GM21390 (cell line): ENCODE results near the gene ZBTB39.
"Not testable (repeated sequence)": the region's sequence is repeated elsewhere in the genome, so short reads cannot be mapped to it uniquely, and the experiment has no call there.

Source experiments
- ATAC-seq: cut with Tn5 transposase; IDR thresholded peaks from one replicate; pipeline ENCODE4 v1.9.1; 2021; ENCODE audit not compliant: unreplicated experiment

The ZBTB39 gene

GRCh38 chr12:57001448-57001906, 4.9 kb downstream of the ZBTB39 start:
- no peak for ATAC-seq

DNA sequence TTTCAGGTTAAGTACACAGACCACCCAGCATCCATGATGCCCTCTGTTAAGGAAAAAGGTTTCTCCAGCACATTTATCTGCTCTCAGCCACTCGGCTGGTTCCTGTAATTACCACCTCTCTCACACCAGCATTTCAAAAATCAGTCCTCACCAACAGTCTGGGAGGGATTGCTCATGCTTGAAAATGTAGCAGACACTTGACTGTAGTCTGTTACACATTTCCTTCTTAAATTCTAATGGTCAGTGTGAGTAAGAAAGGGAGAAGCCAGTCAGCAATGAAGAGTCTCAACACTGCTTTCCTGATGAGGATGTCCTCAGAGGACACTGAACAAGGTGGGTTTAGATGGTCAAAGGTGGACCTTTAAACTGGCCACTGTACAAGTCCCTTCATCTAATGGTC, 6.0 kb downstream of the ZBTB39 start:
- no peak for ATAC-seq

DNA sequence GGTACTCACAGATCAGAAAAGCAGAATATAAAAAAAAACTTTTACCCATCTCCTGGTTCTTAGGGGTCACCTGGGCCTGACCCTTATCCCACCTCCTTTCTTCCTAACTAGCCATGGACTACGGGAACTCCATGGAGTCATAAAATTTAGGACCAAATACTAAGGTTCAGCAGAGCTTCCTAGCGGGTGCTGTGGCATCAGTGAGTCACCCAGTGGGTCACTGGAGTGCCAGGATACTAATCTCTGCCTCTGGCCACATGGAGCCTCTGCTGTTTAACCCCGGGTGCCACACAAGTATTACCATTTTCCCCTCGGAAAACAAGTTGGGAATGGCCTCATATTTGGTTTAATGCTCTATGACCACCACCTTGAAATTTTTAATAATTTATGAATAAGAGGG, 6.9 kb downstream of the ZBTB39 start:
- no peak for ATAC-seq

GRCh38 chr12:56998981-56999380, 7.4 kb downstream of the ZBTB39 start:
- ATAC-seq: peak; percentile 75

DNA sequence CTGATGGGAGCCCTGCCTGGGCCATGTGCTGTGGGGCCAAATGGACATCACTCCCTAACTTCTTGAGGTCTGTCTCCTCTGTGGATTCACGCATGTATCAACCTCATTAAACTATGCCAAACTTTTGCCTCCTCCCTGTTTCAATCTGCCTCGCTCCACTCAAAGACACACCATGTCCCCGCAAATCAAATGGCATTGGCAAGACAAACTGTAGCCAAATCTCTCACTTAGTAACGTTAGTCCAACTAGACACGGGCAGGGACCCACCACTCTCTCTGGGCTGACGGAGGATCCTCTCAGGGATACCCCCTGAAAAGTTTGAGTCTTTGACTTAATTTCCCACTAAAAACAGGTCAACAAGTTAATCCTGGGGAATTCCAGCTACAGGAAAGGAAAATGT, 8.0 kb downstream of the ZBTB39 start:
- no peak for ATAC-seq

GRCh38 chr12:56996793-56997545, 9.4 kb downstream of the ZBTB39 start:
- ATAC-seq: no peak

GRCh38 chr12:56995930-56996496, 10.3 kb downstream of the ZBTB39 start:
- no peak for ATAC-seq

DNA sequence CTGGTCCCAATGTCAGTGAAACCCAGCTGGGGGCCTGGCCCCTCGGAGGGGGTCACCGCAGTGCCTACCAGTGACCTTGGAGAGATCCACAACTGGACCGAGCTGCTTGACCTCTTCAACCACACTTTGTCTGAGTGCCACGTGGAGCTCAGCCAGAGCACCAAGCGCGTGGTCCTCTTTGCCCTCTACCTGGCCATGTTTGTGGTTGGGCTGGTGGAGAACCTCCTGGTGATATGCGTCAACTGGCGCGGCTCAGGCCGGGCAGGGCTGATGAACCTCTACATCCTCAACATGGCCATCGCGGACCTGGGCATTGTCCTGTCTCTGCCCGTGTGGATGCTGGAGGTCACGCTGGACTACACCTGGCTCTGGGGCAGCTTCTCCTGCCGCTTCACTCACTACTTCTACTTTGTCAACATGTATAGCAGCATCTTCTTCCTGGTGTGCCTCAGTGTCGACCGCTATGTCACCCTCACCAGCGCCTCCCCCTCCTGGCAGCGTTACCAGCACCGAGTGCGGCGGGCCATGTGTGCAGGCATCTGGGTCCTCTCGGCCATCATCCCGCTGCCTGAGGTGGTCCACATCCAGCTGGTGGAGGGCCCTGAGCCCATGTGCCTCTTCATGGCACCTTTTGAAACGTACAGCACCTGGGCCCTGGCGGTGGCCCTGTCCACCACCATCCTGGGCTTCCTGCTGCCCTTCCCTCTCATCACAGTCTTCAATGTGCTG, 11.0 kb downstream of the ZBTB39 start:
- ATAC-seq: no peak

DNA sequence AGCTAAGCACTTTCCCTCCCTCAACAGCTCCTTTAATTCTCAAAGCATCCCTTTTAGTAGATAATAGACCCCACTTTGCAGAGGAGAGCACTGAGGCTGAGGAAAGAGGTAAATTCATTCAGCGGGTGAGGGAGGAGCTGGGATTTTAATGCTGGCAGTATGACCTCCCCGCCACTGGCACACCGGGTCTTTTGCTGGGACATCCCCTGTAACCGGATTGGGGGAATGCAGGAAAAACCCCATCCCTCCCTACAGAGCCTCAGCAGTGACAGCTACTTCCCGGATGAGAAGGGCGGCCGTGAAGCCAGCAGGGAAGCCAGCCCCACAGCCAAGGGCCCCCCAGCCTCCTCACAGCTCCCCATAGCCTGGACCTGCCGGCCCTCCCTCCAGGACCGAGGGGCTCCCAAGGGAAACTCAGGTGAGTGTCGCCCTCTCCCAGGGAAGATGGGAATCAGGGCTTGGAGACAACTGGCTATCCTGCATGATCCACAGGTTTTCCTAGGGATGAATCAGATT, 12.1 kb downstream of the ZBTB39 start:
- no peak for ATAC-seq

DNA sequence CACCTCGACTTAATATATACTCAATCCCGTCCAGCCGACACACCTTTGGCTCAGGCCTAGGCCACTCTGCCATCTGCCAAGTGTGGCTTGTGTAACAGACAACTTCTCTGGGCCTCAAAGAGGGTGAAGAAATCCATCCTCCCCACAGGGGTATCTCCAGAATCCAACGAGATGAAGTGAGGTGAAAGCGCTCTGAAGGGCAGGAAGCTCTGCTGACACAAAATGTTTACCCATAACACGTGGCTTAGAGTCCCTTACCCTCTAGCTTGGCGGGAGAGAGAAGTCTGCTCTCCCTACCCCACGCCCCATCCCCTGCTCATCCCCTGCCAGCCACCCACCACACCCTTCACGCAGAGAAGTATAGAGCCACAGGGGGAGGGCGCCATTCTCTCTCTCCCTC, 13.0 kb downstream of the ZBTB39 start:
- ATAC-seq: no peak

DNA sequence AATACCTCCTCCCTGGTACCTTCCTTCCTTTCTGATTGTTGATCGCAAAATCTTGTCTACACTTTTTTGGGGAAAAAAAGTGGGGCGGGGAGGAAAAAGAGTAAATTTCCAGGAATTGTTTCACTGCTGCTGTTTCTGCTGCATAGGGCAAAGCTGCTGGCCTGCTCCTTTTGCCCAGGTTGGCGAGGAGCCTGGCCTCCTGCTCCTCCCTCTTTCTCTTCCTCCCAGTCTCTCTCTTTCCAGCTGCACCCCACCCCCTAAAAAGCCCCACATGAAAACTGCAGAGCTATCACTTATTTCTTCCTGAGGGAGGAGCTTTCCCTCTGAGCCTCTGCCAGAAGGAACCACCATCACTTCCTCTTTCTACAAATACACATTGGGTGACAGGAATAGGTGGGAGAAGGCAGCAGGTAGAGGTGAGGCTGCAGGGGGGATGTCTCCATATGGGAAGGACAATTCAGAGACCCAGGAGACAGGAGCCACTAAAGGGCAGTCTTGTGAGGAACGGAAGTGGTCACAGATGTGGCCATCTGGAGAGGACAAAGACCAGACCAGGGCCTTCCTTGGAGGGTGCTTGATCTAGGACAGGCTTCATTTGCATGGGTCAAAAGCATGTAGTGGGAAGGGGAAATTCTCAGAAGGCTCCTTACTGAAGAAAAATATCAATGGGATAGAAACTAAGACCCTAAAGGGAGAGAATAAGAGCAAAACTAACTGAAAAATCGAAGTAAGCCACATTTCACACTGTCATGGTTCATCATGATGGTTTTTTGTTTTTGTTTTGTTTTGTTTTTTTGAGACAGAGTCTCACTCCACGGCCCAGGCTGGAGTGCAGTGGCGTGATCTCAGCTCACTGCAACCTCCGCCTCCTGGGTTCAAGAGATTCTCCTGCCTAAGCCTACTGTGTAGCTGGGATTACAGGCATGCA, 14.8 kb downstream of the ZBTB39 start:
- ATAC-seq: no peak

GRCh38 chr12:56990648-56991318, 15.6 kb downstream of the ZBTB39 start:
- no peak for ATAC-seq

DNA sequence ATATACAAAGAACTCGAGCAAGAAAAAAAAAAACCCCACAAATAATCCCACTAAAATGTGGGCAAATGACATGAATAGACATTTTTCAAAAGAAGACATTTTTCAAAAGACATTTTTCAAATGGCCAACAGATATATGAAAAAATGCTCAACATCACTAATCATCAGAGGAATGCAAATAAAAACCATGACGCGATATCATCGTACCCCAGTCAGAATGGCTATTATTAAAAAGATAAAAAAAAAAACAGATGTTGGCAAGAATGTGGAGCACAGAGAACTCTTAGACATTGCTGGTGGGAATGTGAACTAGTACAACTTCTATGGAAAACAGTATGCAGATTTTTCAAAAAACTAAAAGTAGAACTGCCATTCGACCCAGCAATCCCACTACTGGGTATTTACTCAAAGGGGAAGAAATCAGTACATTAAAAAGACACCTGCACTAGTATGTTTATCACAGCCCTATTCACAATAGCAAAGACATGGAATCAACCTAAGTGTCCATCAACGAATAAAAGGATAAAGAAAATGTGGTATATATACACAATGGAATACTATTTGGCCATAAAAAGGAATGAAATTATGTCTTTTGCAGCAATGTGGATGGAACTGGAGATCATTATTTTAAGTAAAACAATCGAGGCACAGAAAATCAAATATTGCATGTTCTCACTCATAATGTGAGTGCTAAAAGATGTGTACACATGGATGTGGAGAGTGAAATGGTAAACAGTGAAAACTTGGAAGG, 16.3 kb downstream of the ZBTB39 start:
- no peak for ATAC-seq

- no peak for ATAC-seq
These were observed 18.1 kb downstream of the ZBTB39 start for GRCh38 chr12:56988207-56988739.

DNA sequence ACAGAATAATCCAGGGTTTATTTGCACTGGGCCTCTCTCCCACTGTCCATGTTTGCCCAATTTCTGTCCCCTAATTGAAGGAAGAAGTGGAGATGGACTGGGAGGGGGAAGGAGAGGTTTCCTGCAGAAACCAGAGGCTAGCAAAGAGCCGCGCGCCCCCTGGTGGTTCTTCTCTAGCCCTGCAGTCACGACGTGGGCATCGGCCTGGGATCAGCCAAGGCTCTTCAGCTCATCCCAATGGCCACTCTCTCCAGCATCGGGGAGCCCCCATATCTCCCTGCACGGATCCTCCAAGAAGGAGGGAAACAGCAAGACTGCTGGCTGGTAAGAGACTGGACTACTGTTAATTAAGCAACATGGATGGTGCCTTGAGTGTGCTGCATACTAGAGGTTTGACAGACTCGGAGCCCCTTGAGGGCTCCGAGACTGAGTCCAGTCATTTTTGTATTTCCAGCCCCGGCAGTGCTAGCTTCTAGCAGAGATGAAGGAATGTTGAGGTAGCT, 18.7 kb downstream of the ZBTB39 start:
- peak; percentile 60 for ATAC-seq

DNA sequence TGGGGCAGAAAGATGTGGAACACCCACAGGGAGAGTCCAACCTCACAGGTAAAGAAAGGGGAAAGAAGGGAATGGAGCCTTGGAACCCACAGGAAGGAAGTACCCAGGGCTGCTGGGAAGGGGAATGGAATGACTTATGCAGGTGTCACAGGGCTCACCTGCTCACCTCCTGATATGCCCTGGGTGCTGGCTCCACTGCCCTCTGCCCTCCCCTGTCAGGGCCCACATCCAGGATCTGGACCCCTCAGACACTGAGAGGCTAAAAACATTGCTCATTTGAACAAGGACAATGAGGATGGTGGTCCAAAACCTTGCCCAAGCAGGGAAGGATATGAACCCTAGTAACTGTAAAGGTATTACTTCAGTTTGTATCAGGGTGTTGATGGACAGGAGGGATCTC, 19.3 kb downstream of the ZBTB39 start:
- ATAC-seq: no peak

DNA sequence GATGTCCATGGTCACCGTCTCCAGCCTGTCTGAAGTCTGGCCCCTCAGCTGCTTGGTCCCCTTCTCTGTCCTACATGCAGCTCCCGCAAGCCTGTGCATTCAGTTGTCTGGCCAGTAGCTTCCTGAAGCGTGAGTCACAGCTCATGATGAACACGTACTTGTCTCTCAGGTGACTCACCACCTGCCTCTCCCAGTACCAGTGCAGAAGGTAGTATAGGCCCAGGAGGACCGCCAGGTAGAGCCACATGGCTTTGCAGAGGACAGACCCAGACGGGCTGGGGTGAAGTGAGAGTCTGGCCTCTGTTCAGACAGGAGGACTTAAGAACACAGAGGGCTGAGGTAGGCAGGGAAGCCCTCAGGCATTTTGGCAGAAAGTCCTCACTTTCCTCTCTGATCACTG, 20.6 kb downstream of the ZBTB39 start:
- ATAC-seq: not testable (repeated sequence)

DNA sequence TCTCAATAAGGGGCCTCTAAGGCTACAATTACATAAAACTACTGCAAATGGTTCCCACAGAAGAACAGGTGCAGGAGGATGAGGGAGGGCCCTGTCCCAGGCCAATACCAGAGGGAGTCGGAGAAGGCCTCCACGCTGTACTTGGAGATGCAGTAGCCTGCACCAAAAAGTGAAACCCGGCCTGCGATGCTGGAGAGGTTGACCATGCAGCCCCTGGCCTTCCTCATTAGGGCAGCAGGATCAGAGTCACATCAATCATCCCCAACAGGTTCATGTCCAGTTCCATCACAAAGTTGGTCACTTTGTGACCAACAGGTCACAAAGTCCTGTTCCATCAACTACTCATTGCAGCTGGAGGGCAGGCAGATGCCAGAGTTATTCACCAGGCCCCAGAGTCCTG, 23.0 kb downstream of the ZBTB39 start:
- no peak for ATAC-seq

- not testable (repeated sequence) for ATAC-seq
These were observed 23.6 kb downstream of the ZBTB39 start for GRCh38 chr12:56982578-56983236.
